Measurements from ENCODE around the gene PSMC2. TPM values are rescaled to one million over a fixed set of nuclear protein-coding genes. Genes with fewer than 3 reads are reported as not detected.
"Not testable (repeated sequence)": the region's sequence is repeated elsewhere in the genome, so short reads cannot be mapped to it uniquely, and the experiment has no call there.

Gene PSMC2
- total RNA-seq, 4 donors from 2014 or later, result 65.9 to 128 (median 105) TPM

DNA sequence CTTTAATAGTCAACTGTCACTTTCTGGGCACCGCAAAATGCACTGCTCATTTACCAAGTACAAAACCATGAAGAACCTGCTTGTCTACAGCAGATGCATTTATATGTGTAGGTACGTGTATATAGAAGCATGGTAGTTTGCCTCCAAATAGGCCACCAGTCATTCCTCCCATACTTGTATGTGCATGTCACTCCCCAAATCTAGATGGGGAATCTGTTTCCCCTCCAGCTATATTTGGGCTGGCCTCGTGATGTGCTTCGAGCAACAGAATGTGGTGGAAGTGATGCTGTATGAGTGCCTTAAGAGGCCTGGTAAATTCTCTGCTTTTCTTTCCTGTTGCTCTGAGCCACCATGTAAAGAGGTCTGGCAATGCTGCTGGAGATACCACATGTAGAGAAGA lies 47.1 kb downstream of the PSMC2 start:
- no peak for TF ChIP-seq POLR2A (IDR thresholded peaks at IDR 0.05)
- TF ChIP-seq, protein P1, sequence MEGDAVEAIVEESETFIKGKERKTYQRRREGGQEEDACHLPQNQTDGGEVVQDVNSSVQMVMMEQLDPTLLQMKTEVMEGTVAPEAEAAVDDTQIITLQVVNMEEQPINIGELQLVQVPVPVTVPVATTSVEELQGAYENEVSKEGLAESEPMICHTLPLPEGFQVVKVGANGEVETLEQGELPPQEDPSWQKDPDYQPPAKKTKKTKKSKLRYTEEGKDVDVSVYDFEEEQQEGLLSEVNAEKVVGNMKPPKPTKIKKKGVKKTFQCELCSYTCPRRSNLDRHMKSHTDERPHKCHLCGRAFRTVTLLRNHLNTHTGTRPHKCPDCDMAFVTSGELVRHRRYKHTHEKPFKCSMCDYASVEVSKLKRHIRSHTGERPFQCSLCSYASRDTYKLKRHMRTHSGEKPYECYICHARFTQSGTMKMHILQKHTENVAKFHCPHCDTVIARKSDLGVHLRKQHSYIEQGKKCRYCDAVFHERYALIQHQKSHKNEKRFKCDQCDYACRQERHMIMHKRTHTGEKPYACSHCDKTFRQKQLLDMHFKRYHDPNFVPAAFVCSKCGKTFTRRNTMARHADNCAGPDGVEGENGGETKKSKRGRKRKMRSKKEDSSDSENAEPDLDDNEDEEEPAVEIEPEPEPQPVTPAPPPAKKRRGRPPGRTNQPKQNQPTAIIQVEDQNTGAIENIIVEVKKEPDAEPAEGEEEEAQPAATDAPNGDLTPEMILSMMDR (IDR thresholded peaks at IDR 0.05), result no peak
- H3K4me3 ChIP-seq, result no peak overlapping the region
- WGBS, 2 donors, result 76 to 80% methylated on average over 2 to 4 of the region's 4 CpGs

DNA sequence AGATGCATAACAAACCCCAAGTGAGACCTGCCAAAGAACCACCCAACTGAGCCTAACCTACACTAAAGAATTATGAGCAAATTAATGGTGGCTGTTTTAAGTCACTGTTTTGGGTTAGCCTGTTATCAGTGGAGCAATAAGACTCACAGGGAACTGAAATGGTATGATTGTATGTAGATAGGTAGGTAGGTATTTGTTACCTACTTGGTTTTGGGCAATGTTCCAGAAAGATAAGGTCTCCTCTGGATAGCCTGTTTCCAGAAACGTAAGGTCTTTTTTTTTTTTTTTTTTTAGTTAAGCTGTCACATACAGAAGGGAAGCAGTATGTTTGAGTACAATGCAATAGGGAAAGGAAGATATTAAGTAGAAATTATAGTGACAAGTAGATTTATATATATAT lies 47.6 kb downstream of the PSMC2 start:
- Histone ChIP-seq H3K4me1 (no peaks in the 10 kb centered on the region), H3K4me3 (no peak overlapping the region), H3K27me3 (no peaks in the 10 kb centered on the region), H3K9me3 (no peaks in the 10 kb centered on the region), H3K36me3 (no peaks in the 10 kb centered on the region), H3K27ac (no peak overlapping the region)
- 67 to 82% methylated on average over 1 of the region's 1 CpG for WGBS, 2 donors
- TF ChIP-seq POLR2A (IDR thresholded peaks at IDR 0.05), result no peak
- TF ChIP-seq, protein P1 (IDR thresholded peaks at IDR 0.05), result no peak
- DNase-seq, result no peak
- intact Hi-C loops (cut with DNase I), result no loop called here

More for the DNA sequence above, 47.1 kb downstream of the PSMC2 start:
- H3K4me1 ChIP-seq, result no peaks in the 10 kb centered on the region
- intact Hi-C loops (cut with DNase I), result no loop called here
- H3K9me3 ChIP-seq, result no peaks in the 10 kb centered on the region
- H3K27ac ChIP-seq, result no peak overlapping the region
- no peaks in the 10 kb centered on the region for H3K36me3 ChIP-seq
- no peak for DNase-seq
- H3K27me3 ChIP-seq, result no peaks in the 10 kb centered on the region

DNA sequence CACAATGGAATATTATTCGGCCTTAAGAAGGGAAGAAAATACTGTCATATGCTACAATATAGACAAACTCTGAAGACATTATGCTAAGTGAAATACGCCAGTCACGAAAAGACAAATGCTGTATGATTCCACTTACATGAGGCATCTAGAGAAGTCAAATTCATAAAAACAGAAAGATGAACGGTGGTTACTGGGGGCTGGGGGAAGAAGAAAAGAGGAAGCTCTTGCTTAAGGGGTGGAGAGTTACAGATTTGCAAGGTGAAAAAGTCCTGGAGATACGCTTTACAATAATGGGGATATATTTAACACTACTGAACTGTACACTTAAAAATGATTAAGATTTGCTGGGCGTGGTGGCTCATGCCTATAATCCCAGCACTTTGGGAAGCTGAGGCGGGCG lies 49.0 kb downstream of the PSMC2 start:
- no peak for DNase-seq
- H3K9me3 ChIP-seq, result no peaks in the 10 kb centered on the region
- no peak overlapping the region for H3K4me3 ChIP-seq
- no peaks in the 10 kb centered on the region for H3K36me3 ChIP-seq
- no peaks in the 10 kb centered on the region for H3K4me1 ChIP-seq
- no peak overlapping the region for H3K27ac ChIP-seq
- intact Hi-C loops (cut with DNase I), result no loop called here
- TF ChIP-seq, protein P1 (IDR thresholded peaks at IDR 0.05), result no peak
- TF ChIP-seq POLR2A (IDR thresholded peaks at IDR 0.05), result no peak
- WGBS, 2 donors, result 57 to 67% methylated on average over 8 of the region's 8 CpGs
- no peaks in the 10 kb centered on the region for H3K27me3 ChIP-seq

GRCh38 chr7:103398483-103399127 lies 51.2 kb downstream of the PSMC2 start:
- Histone ChIP-seq H3K9me3 (no peaks in the 10 kb centered on the region), H3K27me3 (no peaks in the 10 kb centered on the region), H3K4me3 (no peak overlapping the region), H3K27ac (no peak overlapping the region), H3K4me1 (no peaks in the 10 kb centered on the region), H3K36me3 (no peaks in the 10 kb centered on the region)
- WGBS, 2 donors, result 31 to 44% methylated on average over 2 of the region's 2 CpGs
- DNase-seq, result no peak
- intact Hi-C loops (cut with DNase I), result no loop called here
- TF ChIP-seq, protein P1 (IDR thresholded peaks at IDR 0.05), result no peak
- no peak for TF ChIP-seq POLR2A (IDR thresholded peaks at IDR 0.05)

DNA sequence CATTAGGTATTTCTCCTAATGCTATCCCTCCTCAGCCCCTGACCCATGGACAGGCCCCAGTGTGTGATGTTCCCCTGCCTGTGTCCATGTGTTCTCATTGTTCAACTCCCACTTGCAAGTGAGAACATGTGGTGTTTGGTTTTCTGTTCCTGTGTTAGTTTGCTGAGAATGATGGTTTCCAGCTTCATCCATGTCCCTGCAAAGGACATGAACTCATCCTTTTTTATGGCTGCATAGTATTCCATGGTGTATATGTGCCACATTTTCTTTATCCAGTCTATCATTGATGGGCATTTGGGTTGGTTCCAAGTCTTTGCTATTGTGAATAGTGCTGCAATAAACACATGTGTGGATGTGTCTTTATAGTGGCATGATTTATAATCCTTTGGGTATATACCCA lies 52.2 kb downstream of the PSMC2 start:
- H3K27me3 ChIP-seq; H3K27ac ChIP-seq; H3K4me1 ChIP-seq; DNase-seq; H3K9me3 ChIP-seq; intact Hi-C loops (cut with DNase I); H3K4me3 ChIP-seq; H3K36me3 ChIP-seq: not testable (repeated sequence)

DNA sequence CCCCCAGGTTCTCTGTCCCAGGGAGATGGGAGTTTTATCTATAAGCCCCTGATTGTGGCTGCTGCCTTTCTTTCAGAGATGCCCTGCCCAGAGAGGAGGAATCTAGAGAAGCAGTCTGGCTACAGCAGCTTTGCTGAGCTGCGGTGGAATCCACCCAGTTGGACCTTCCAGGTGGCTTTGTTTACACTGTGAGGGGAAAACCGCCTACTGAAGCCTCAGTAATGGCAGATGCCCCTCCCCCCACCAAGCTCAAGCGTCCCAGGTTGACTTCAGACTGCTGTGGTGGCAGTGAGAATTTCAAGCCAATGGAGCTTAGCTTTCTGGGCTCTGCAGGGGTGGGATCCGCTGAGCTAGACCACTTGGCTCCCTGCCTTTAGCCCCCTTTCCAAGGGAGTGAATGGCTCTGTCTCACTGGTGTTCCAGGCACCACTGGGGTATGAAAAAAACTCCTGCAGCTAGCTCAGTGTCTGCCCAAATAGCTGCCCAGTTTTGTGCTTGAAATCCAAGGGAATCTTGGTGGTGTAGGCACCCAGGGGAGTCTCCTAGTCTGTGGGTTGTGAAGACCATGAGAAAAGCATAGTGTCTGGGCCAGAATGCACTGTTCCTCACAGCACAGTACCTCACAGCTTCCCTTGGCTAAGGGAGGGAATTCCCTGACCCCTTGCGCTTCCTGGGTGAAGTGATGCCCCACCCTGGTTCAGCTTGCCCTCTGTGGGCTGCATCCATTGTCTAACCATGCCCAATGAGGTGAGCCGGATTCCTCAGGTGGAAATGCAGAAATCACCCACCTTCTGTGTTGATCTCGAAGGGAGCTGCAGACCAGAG lies 58.6 kb downstream of the PSMC2 start:
- H3K9me3 ChIP-seq; H3K36me3 ChIP-seq; H3K27ac ChIP-seq; H3K4me1 ChIP-seq; intact Hi-C loops (cut with DNase I); DNase-seq; H3K4me3 ChIP-seq: not testable (repeated sequence)
- WGBS, 2 donors, result 75 to 82% methylated on average over 1 to 3 of the region's 7 CpGs
- H3K27me3 ChIP-seq, result peaks cover 0 to 20% (median 0%) of the 10 kb centered on the region in 4 donors
